ENCODE results near the gene SLC25A39.
"Not testable (repeated sequence)": the region's sequence is repeated elsewhere in the genome, so short reads cannot be mapped to it uniquely, and the experiment has no call there.

The SLC25A39 gene

DNA sequence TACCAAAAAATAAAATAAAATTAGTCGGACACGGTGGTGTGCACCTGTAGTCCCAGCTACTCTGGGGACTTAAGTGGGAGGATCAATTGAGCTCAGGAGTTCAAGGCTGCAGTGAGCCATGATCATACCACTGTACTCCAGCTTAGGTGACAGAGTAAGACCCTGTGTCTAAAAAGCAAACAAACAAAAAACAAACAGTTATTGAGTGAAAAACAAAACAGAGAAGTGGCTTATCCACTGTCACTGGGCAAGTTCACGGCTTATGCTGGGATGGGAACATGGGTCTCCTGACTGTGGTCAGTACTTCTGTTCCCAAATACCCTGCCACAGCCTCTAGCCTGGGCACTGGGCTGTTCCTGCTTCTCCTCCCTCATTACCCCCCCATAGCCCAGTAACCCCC is 10.9 kb upstream of the SLC25A39 start:
- H3K9me3 Mint-ChIP-seq = no peaks in the 10 kb centered on the region
- ATAC-seq (replicated peaks) (no peak), DNase-seq (no peak)
- H3K27me3 Mint-ChIP-seq = peaks cover 14 to 21% of the 10 kb centered on the region in 2 donors
- H3K36me3 Mint-ChIP-seq (ENCODE audit: insufficient read depth) = no peaks in the 10 kb centered on the region
- H3K4me1 Mint-ChIP-seq (ENCODE audit: low read depth in 2 of 2) = peaks cover 4 to 8% of the 10 kb centered on the region in 2 donors
- no peak overlapping the region for H3K27ac Mint-ChIP-seq
- no peak overlapping the region for H3K4me3 Mint-ChIP-seq

DNA sequence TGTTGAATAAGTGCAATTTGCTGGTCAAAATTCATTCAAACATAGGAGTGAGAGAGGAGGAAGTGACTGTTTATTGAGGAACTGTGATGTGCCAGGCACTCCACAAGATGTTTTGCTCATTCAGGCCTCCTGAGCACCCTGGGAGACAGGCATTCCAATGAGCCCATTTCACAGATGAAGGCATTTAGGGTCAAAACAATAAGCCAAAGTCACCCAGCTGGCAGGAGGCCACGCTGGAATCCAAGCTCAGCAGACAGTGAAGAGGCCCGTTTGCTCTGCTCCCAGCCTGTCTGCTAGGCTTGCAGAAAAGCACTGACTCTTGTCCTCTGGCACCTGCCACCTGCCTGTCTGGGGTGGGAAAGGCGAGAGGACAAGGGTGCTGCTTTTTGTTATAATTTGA is 10.1 kb upstream of the SLC25A39 start:
- Mint-ChIP-seq H3K36me3 (ENCODE audit: insufficient read depth) (no peaks in the 10 kb centered on the region), H3K4me3 (no peak overlapping the region), H3K27me3 (peaks cover 14 to 15% of the 10 kb centered on the region in 2 donors), H3K27ac (no peak overlapping the region), H3K9me3 (no peaks in the 10 kb centered on the region), H3K4me1 (ENCODE audit: low read depth in 2 of 2) (peaks cover 4 to 8% of the 10 kb centered on the region in 2 donors)
- no peak for DNase-seq
- no peak for ATAC-seq (replicated peaks)

DNA sequence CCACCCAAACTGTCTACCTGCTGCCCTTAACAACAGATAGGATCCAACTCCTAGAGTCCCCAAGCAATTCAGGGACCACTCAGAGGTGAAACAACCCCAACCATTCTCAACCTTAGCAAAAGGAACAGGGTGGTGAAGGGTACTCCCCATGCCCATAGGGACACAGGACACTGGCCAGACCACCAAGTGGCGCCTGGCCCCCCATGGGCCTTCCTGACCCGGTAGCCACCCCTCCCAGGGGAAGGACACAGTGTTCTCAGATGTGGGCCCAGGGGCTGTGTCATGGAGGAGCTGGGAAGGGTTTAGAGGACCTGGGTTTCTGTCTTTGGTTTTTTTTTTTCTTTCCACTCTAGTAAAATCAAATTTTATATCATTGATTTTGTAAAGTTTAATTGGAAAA is 9.7 kb upstream of the SLC25A39 start:
- no peak for ATAC-seq (replicated peaks)
- DNase-seq = no peak
- Mint-ChIP-seq H3K27me3 (peaks cover 14 to 15% of the 10 kb centered on the region in 2 donors), H3K9me3 (no peaks in the 10 kb centered on the region), H3K4me3 (no peak overlapping the region), H3K36me3 (ENCODE audit: insufficient read depth) (no peaks in the 10 kb centered on the region), H3K4me1 (ENCODE audit: low read depth in 2 of 2) (peaks cover 4 to 8% of the 10 kb centered on the region in 2 donors), H3K27ac (no peak overlapping the region)

DNA sequence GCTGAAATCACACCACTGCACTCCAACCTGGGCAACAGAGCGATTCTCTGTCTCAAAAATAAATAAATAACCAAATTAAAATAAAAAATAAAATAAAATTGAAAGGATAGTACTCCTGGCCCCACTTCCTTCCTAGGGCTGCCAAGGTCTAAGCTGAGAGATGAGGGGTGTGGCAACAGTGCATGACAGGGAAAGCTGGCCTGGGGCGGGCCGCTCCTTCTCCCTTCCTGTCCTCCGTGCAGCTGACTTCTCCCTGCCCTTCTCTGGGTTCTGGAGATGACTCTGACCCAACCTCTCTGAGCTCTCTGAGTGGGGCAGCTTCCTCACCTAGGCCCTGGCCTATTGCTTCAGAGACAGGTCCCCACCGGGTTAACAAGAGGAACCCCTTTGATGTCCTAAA is 8.7 kb upstream of the SLC25A39 start:
- no peak overlapping the region for H3K4me3 Mint-ChIP-seq
- H3K9me3 Mint-ChIP-seq = no peaks in the 10 kb centered on the region
- H3K4me1 Mint-ChIP-seq (ENCODE audit: low read depth in 2 of 2) = peaks cover 4% of the 10 kb centered on the region in 2 donors
- DNase-seq = no peak
- no peak overlapping the region for H3K27ac Mint-ChIP-seq
- no peak for ATAC-seq (replicated peaks)
- no peaks in the 10 kb centered on the region for H3K36me3 Mint-ChIP-seq (ENCODE audit: insufficient read depth)
- peaks cover 8 to 11% of the 10 kb centered on the region in 2 donors for H3K27me3 Mint-ChIP-seq

DNA sequence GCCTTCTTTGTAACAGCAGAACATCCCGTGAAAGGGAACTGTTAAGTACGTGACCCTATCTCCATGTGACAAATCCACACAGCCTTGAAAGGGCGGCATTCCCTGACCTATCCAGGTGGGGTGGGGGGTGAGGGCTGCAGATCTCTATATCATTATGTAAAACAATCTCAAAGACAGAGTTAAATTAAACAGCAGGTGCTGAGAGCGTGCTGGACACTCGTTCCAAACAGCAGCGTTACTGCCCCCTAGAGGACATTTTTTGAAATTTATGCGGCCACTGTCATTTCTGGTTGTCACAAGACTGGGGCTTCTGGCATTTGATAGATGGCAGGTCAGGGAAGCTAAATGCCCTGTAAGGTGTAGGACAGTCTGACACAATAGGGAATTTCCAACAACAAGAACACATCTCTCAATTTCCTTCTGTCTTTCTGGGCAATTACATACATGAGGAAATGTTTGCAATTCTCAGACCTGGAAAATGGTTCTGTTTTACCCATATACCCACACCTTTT is 6.7 kb upstream of the SLC25A39 start:
- ATAC-seq (replicated peaks) = peak; percentile 28
- Mint-ChIP-seq H3K4me3 (no peak overlapping the region), H3K36me3 (ENCODE audit: insufficient read depth) (peaks cover 4% of the 10 kb centered on the region), H3K9me3 (no peaks in the 10 kb centered on the region), H3K27me3 (no peaks in the 10 kb centered on the region), H3K4me1 (ENCODE audit: low read depth in 2 of 2) (peaks cover 8% of the 10 kb centered on the region in 2 donors), H3K27ac (no peak overlapping the region)
- DNase-seq = peak; percentile 77 to 78 (median 77)

DNA sequence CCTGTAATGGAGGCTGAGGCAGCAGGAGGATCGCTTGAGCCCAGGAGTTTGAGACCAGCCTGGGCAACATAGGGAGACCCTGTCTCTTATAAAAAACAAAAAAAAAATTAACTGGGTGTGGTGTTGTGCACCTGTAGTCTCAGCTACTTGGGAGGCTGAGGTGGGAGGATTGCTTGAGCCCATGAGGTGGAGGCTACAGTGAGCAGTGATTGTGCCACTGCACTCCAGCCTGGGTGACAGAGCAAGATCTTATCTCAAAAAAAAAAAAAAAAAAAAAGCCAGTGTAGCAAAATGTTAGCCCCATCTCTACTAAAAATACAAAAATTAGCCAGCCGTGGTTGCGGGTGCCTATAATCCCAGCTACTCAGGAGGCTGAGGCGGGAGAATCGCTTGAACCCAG is 5.6 kb upstream of the SLC25A39 start:
- Mint-ChIP-seq H3K4me1 (ENCODE audit: low read depth in 2 of 2) (peaks cover 14% of the 10 kb centered on the region in 2 donors), H3K36me3 (ENCODE audit: insufficient read depth) (peaks cover 15% of the 10 kb centered on the region)
- not testable (repeated sequence) for DNase-seq; H3K27ac Mint-ChIP-seq; H3K4me3 Mint-ChIP-seq; H3K9me3 Mint-ChIP-seq; ATAC-seq (replicated peaks); H3K27me3 Mint-ChIP-seq

DNA sequence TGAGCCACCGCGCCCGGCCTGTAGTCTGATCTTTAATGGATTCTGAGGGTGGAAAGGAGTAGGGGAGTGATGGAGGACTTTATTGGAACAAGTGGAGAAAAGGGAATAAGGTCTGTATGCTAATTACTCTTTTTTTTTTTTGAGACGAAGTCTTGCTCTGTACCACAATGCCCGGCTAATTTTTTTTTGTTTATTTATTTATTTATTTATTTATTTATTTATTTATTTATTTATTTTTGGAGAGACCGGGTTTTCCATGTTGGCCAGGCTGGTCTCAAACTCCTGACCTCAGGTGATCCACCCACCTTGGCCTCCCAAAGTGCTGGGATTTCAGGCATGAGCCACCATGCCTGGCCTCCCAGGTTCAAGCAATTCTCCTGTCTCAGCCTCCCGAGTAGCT is 4.9 kb upstream of the SLC25A39 start:
- not testable (repeated sequence) for H3K27me3 Mint-ChIP-seq; H3K4me3 Mint-ChIP-seq; ATAC-seq (replicated peaks); DNase-seq; H3K9me3 Mint-ChIP-seq; H3K27ac Mint-ChIP-seq
- Mint-ChIP-seq H3K4me1 (ENCODE audit: low read depth in 2 of 2) (peaks cover 17% of the 10 kb centered on the region in 2 donors), H3K36me3 (ENCODE audit: insufficient read depth) (peaks cover 20% of the 10 kb centered on the region)

DNA sequence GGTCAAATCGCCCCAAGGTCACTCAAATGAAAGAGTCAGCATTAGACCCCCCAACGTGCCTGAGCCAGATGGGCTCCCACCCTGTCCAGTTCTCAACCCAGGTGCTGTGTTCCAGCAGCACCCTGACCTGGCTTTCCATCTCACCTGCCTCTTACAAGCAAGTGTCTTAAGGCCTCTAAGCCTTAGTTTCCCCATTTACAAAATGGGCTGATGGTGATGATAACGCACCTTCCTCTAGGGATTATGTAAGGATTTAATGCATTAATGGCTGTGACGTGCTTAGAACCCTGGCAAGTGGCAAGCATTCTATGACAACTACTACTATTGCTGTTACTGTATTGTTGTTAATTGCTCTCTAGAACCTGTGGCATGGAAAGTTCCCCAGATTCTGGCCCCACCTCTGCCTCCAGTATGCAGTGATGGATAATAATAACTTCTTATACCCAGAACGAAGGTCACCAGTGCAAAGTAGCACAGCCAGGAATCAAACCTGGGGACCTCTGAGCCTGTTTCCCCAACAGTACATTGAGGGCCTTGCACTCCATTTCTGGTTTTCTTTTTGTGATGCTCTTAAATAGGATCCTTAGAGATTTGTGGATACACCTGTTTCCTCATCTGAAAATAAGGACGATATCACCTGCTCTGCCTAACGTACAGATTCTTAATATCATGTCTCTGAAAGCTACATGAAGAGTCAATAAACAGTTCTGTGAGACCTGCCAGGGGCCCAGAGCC is 3.3 kb upstream of the SLC25A39 start:
- H3K4me3 Mint-ChIP-seq = peak overlapping the region in 1 of 2 donors; percentile 19

DNA sequence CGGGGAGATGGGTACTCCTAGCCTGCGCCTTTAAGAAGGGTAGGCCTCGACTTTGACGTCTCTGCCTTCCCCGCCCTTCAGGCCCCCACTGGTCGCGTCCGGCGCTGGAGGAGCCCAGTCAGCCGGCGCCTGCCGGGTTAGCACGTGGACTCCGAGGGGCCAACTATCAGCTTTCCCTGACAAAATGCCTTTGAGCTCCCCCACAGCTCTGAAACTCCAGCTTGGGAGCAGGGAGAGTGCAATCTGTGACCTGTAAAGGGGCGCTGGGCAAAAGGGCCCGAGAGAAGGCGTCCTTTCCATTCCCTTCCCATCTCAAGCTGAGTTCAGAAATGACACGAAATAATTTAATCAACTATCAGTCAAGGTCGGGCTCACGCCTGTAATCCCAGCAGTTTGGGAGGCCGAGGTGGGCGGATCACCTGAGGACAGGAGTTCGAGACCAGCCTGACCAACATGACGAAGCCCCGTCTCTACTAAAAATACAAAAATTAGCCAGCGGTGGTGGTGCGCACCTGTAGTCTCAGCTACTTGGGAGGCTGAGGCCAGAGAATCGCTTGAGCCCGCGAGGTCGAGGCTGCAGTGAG is 2.3 kb upstream of the SLC25A39 start:
- Mint-ChIP-seq H3K36me3 (ENCODE audit: insufficient read depth) (peaks cover 28% of the 10 kb centered on the region), H3K27ac (peak overlapping the region; percentile 90 to 94), H3K4me1 (ENCODE audit: low read depth in 2 of 2) (peaks cover 22 to 25% of the 10 kb centered on the region in 2 donors), H3K9me3 (no peaks in the 10 kb centered on the region), H3K4me3 (peak overlapping the region; percentile 90 to 96), H3K27me3 (no peaks in the 10 kb centered on the region)
- peak; percentile 75 for ATAC-seq (replicated peaks)
- peak; percentile 91 for DNase-seq

More for the DNA sequence above, 3.3 kb upstream of the SLC25A39 start:
- no peak for ATAC-seq (replicated peaks)
- Mint-ChIP-seq H3K9me3 (no peaks in the 10 kb centered on the region), H3K27me3 (no peaks in the 10 kb centered on the region), H3K36me3 (ENCODE audit: insufficient read depth) (peaks cover 26% of the 10 kb centered on the region), H3K27ac (no peak overlapping the region), H3K4me1 (ENCODE audit: low read depth in 2 of 2) (peaks cover 18 to 21% of the 10 kb centered on the region in 2 donors)
- no peak for DNase-seq

DNA sequence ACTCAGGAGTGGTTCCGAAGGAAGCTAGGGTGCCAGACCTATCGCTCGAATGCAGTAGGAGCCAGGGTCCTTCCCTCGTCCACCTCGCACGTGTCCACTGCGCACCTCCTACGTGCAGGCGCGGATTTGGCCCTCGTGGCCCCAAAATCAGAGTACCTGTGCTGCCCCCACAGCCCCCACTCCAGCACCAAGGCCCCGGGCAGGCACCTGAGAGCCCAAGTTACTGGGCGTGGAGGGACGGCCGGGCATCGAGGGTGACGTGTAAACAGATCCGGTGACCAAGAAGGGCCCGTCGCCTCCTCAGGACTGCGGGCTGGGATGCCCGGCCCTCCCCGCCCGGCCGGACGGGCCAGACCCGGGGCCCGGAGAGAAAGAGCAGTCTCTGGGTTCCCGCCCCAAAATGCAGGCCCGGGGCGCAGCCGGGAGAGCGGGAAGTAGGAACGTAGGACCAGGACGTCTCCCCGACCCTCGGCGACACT is 492 bp downstream of the SLC25A39 start:
- H3K9me3 Mint-ChIP-seq = no peaks in the 10 kb centered on the region
- DNase-seq (peak in 1 of 3 experiments; percentile 22), ATAC-seq (replicated peaks) (no peak)
- peak overlapping the region in 1 of 2 donors; percentile 74 for H3K27ac Mint-ChIP-seq
- H3K4me1 Mint-ChIP-seq (ENCODE audit: low read depth in 2 of 2) = peaks cover 18 to 20% of the 10 kb centered on the region in 2 donors
- peaks cover 37% of the 10 kb centered on the region for H3K36me3 Mint-ChIP-seq (ENCODE audit: insufficient read depth)
- H3K27me3 Mint-ChIP-seq = no peaks in the 10 kb centered on the region
- peak overlapping the region; percentile 90 to 96 for H3K4me3 Mint-ChIP-seq

DNA sequence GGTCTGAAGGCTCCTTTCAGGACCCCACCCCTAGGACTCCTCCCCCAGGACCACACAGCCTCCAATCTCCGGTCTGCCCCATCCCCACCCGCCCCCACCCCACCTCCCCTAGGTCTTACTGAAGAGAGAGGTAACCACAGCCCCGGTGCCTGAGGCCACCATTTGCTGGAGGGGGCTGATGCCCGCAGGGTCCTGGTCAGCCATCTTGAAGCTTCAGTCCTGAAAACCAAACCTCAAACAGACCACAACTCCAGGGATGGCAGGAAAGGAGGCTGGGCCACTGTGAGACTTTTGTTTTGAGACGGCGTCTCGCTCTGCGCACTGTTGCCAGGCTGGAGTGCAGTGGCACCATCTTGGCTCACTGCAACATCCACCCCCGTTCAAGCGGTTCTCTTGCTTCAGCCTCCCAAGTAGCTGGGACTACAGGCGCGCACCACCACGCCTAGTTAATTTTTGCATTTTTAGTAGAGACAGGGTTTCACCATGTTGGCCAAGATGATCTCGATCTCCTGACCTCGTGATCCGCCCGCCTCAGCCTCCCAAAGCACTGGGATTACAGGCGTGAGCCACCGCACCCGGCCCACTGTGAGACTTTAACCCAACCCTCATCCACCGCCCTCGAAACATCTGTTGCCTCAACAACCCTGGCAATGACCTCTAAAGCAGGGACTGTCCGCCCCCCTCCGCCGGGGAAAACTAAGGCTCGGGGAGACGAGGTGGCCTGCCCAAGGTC is 1.1 kb downstream of the SLC25A39 start:
- peaks cover 41% of the 10 kb centered on the region for H3K36me3 Mint-ChIP-seq (ENCODE audit: insufficient read depth)
- peaks cover 18 to 20% of the 10 kb centered on the region in 2 donors for H3K4me1 Mint-ChIP-seq (ENCODE audit: low read depth in 2 of 2)
- H3K4me3 Mint-ChIP-seq = peak overlapping the region; percentile 90 to 96
- H3K27ac Mint-ChIP-seq = peak overlapping the region in 1 of 2 donors; percentile 74
- H3K27me3 Mint-ChIP-seq = peaks cover under 1 to 3% of the 10 kb centered on the region in 2 donors
- no peaks in the 10 kb centered on the region for H3K9me3 Mint-ChIP-seq
- DNase-seq (no peak), ATAC-seq (replicated peaks) (no peak)

DNA sequence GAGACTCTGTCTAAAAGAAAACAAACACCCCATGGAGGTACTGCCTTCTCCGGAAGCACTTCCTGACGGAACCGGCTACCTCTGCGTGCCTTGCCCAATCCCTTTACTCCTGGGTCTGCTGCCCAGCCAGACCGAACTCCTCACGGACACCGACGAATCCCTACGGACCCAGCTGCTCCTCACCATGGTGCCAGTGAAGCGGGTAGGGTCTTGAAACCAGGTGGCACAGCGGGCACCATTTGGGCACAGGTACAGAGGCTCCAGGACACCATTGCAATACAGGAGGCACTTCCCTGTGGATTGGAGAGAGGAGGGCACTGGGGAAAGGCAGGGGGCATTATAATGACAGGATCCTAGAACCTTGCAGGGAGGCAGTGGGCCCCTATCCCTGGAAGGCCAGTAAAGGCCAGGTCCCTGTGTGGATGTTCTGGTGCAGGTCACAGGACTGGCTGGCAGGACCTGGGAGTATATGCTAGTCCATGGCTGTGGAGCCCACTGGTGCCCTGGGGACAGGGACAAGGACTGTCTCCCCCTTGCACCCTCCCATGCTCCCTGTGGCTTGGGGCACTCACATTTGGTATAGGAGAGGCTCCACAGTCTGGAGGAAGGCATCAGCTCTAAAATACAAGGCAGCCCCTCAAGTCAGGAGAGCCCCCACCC is 2.3 kb downstream of the SLC25A39 start:
- no peak for ATAC-seq (replicated peaks)
- DNase-seq = no peak
- peak overlapping the region in 1 of 2 donors; percentile 25 for H3K27ac Mint-ChIP-seq
- peaks cover 48% of the 10 kb centered on the region for H3K36me3 Mint-ChIP-seq (ENCODE audit: insufficient read depth)
- peaks cover 12 to 15% of the 10 kb centered on the region in 2 donors for H3K27me3 Mint-ChIP-seq
- H3K4me1 Mint-ChIP-seq (ENCODE audit: low read depth in 2 of 2) = peaks cover 18 to 20% of the 10 kb centered on the region in 2 donors
- peak overlapping the region; percentile 40 to 96 for H3K4me3 Mint-ChIP-seq
- H3K9me3 Mint-ChIP-seq = no peaks in the 10 kb centered on the region

Measured in effector memory CD8-positive, alpha-beta T cell (primary cell).